IMR-90 (cell line): ENCODE measurements around the gene NCOA7.

ENCODE experiments used
- BHLHE40 ChIP-seq: fragments of 150-350 bp; IDR thresholded peaks from 2 replicates; pipeline ENCODE4 v1.6.1; 2016; ENCODE audit warnings: mild to moderate bottlenecking, low read depth, low read length
- CEBPB ChIP-seq: IDR thresholded peaks from 2 replicates; pipeline ENCODE4 v1.6.1; 2012; ENCODE audit warnings: low read depth, low read length, improper control_type of control experiment
- FOS ChIP-seq: fragments of 150-350 bp; IDR thresholded peaks from 2 replicates; pipeline ENCODE4 v1.6.1; 2016; ENCODE audit warnings: low read depth, low read length
- MAFK ChIP-seq: IDR thresholded peaks from 2 replicates; pipeline ENCODE4 v1.6.1; 2012; ENCODE audit warnings: low read depth, low read length, improper control_type of control experiment
- MAZ ChIP-seq: IDR thresholded peaks from 2 replicates; pipeline ENCODE4 v1.6.1; 2012; ENCODE audit warnings: low read depth, mild to moderate bottlenecking, low read length, improper control_type of control experiment, moderate library complexity, borderline replicate concordance
- MXI1 ChIP-seq: IDR thresholded peaks from 2 replicates; pipeline ENCODE4 v1.6.1; 2012; ENCODE audit warnings: low read depth, mild to moderate bottlenecking, low read length, moderate library complexity, borderline replicate concordance
- NFE2L2 ChIP-seq: fragments of 150-350 bp; IDR thresholded peaks from 2 replicates; pipeline ENCODE4 v1.6.1; 2016; ENCODE audit warnings: low read depth, mild to moderate bottlenecking, low read length
- POLR2A ChIP-seq: IDR thresholded peaks from 2 replicates; pipeline ENCODE4 v1.6.1; 2012; ENCODE audit warnings: mild to moderate bottlenecking, low read depth, low read length
- RAD21 ChIP-seq: IDR thresholded peaks from 2 replicates; pipeline ENCODE4 v1.6.1; 2012; ENCODE audit warnings: low read length, improper control_type of control experiment
- RFX5 ChIP-seq: IDR thresholded peaks from 2 replicates; pipeline ENCODE4 v1.8.0; 2012; ENCODE audit warnings: low read depth, mild to moderate bottlenecking, low read length, moderate library complexity
- SMC3 ChIP-seq: fragments of 150-350 bp; IDR thresholded peaks from 2 replicates; pipeline ENCODE4 v1.6.1; 2016; ENCODE audit warnings: low read depth, mild to moderate bottlenecking, antibody characterized with exemption, low read length, moderate library complexity
- USF2 ChIP-seq: fragments of 150-350 bp; IDR thresholded peaks from 2 replicates; pipeline ENCODE4 v1.6.1; 2017; ENCODE audit warnings: mild to moderate bottlenecking, antibody characterized with exemption, low read length, low read depth
- TF ChIP-seq, protein P1 (sequence below): fragments of 150-350 bp; IDR thresholded peaks from 2 replicates; pipeline ENCODE4 v1.6.1; 2016; ENCODE audit warnings: low read depth, mild to moderate bottlenecking, low read length, moderate library complexity, borderline replicate concordance
- TF ChIP-seq, protein P2 (sequence below): conservative IDR thresholded peaks from 2 replicates; pipeline ENCODE4 v1.5.1; 2012; ENCODE audit warnings: mild to moderate bottlenecking, low read depth, low read length, improper control_type of control experiment

GRCh38 chr6:125746731-125747588 lies 43.8 kb upstream of the NCOA7 start:
- TF ChIP-seq POLR2A (no peak), CEBPB (no peak), NFE2L2 (no peak), RAD21 (no peak), USF2 (no peak), MAFK (no peak), BHLHE40 (no peak), RFX5 (no peak), MAZ (no peak), FOS (no peak), SMC3 (no peak), MXI1 (no peak)
- TF ChIP-seq, protein P1, sequence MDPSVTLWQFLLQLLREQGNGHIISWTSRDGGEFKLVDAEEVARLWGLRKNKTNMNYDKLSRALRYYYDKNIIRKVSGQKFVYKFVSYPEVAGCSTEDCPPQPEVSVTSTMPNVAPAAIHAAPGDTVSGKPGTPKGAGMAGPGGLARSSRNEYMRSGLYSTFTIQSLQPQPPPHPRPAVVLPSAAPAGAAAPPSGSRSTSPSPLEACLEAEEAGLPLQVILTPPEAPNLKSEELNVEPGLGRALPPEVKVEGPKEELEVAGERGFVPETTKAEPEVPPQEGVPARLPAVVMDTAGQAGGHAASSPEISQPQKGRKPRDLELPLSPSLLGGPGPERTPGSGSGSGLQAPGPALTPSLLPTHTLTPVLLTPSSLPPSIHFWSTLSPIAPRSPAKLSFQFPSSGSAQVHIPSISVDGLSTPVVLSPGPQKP = no peak
- TF ChIP-seq, protein P2, sequence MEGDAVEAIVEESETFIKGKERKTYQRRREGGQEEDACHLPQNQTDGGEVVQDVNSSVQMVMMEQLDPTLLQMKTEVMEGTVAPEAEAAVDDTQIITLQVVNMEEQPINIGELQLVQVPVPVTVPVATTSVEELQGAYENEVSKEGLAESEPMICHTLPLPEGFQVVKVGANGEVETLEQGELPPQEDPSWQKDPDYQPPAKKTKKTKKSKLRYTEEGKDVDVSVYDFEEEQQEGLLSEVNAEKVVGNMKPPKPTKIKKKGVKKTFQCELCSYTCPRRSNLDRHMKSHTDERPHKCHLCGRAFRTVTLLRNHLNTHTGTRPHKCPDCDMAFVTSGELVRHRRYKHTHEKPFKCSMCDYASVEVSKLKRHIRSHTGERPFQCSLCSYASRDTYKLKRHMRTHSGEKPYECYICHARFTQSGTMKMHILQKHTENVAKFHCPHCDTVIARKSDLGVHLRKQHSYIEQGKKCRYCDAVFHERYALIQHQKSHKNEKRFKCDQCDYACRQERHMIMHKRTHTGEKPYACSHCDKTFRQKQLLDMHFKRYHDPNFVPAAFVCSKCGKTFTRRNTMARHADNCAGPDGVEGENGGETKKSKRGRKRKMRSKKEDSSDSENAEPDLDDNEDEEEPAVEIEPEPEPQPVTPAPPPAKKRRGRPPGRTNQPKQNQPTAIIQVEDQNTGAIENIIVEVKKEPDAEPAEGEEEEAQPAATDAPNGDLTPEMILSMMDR = no peak
